C4-2B (cell line): ENCODE measurements around the gene TM7SF2.

Experiments
- CTCF ChIP-seq: fragments of 450-650 bp; conservative IDR thresholded peaks from 2 replicates; pipeline ENCODE4 v1.5.1; 2017; ENCODE audit warnings: mild to moderate bottlenecking
- ZFX ChIP-seq: fragments of 450-650 bp; IDR thresholded peaks from 2 replicates; pipeline ENCODE4 v1.6.1; 2017

- TF ChIP-seq CTCF (no peak), ZFX (no peak)
Measured at GRCh38 chr11:65128182-65129145, 16.8 kb downstream of the TM7SF2 start.
